Chondrocyte (in vitro differentiated cells): ENCODE data around the gene TET1. TPM values are rescaled to one million over a fixed set of nuclear protein-coding genes. Genes with fewer than 3 reads are reported as not detected.

Experiments
- DNase-seq: peaks from one replicate; pipeline ENCODE4 v3.0.0; 2021; ENCODE audit warnings: mixed read lengths, low spot score
- H3K27ac Mint-ChIP-seq: one replicate; pipeline ENCODE4 v1.8.0; 2021; ENCODE audit warnings: mild to moderate bottlenecking, moderate library complexity, mixed read lengths; ENCODE audit not compliant: unreplicated experiment
- H3K27me3 Mint-ChIP-seq: 2 replicates; pipeline ENCODE4 v1.8.0; 2021; ENCODE audit warnings: low read depth, mixed read lengths
- H3K36me3 Mint-ChIP-seq: 2 replicates; pipeline ENCODE4 v1.8.0; 2021; ENCODE audit warnings: low read depth, mixed read lengths
- H3K4me1 Mint-ChIP-seq: 2 replicates; pipeline ENCODE4 v1.8.0; 2021; ENCODE audit warnings: low read depth, mild to moderate bottlenecking, mixed read lengths
- H3K4me3 Mint-ChIP-seq: one replicate; pipeline ENCODE4 v1.8.0; 2021; ENCODE audit warnings: mild to moderate bottlenecking, moderate library complexity, mixed read lengths; ENCODE audit not compliant: unreplicated experiment
- H3K9me3 Mint-ChIP-seq: 2 replicates; pipeline ENCODE4 v1.8.0; 2021; ENCODE audit warnings: low read depth, mixed read lengths
- total RNA-seq: library from RNA; stranded (reverse); gene quantifications from 3 replicates; pipeline ENCODE4 v1.2.1, GENCODE V29; 2021
- TF ChIP-seq, protein P1 (sequence below): fragments of 200-600 bp; sonication (generic); IDR thresholded peaks from 2 replicates; pipeline ENCODE4 v1.5.0; 2021; ENCODE audit warnings: antibody characterized with exemption, mild to moderate bottlenecking, moderate library complexity

The TET1 gene
- total RNA-seq, 1 donor from 2014 or later = 9.7 TPM

DNA sequence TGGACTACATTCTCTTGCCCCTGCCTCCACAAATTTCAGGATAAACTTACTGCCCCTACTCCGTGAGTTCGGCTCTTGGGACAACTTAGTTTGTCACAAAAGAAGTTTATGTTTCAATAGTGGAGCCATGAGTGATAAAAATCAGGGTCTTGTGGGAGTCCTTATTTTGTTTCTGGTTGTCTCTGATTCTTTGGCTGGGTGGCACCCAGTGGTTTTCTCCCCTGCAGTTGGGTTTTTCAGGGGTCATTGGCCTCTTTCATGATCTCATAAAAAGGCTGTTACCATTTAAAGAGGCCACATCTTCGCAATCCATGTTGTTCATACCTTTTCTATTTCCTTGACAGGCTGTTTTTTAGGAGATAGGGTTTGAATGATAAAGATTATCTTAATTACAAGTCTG, 5.5 kb downstream of the TET1 start:
- TF ChIP-seq, protein P1, sequence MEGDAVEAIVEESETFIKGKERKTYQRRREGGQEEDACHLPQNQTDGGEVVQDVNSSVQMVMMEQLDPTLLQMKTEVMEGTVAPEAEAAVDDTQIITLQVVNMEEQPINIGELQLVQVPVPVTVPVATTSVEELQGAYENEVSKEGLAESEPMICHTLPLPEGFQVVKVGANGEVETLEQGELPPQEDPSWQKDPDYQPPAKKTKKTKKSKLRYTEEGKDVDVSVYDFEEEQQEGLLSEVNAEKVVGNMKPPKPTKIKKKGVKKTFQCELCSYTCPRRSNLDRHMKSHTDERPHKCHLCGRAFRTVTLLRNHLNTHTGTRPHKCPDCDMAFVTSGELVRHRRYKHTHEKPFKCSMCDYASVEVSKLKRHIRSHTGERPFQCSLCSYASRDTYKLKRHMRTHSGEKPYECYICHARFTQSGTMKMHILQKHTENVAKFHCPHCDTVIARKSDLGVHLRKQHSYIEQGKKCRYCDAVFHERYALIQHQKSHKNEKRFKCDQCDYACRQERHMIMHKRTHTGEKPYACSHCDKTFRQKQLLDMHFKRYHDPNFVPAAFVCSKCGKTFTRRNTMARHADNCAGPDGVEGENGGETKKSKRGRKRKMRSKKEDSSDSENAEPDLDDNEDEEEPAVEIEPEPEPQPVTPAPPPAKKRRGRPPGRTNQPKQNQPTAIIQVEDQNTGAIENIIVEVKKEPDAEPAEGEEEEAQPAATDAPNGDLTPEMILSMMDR = no peak
- Mint-ChIP-seq H3K27ac (no peak overlapping the region), H3K27me3 (no peaks in the 10 kb centered on the region), H3K4me3 (no peak overlapping the region), H3K4me1 (peaks cover 34% of the 10 kb centered on the region), H3K36me3 (no peaks in the 10 kb centered on the region), H3K9me3 (no peaks in the 10 kb centered on the region)
- DNase-seq = no peak

DNA sequence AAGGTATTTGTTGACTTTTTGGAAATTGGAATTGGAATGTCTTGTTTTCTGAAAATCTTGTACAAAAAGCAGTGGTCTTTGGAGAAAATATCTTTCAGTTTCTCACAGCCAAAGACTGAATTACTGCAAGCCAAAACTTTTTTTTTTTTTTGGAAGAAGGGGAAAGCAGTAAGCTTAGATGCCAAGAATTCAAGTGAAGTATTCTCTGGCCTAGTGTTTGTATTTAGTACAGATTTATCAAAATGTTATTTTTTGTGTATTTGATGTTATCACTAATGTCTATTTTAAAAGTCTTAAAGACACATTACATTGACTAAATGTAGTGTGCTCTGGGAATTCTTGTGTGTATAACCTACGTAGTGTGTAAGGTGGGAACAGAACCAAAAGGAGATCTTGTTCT, 6.2 kb downstream of the TET1 start:
- no peaks in the 10 kb centered on the region for H3K36me3 Mint-ChIP-seq
- no peaks in the 10 kb centered on the region for H3K27me3 Mint-ChIP-seq
- TF ChIP-seq, protein P1 = no peak
- peaks cover 30% of the 10 kb centered on the region for H3K4me1 Mint-ChIP-seq
- no peak for DNase-seq
- H3K9me3 Mint-ChIP-seq = no peaks in the 10 kb centered on the region
- H3K27ac Mint-ChIP-seq = no peak overlapping the region
- no peak overlapping the region for H3K4me3 Mint-ChIP-seq

DNA sequence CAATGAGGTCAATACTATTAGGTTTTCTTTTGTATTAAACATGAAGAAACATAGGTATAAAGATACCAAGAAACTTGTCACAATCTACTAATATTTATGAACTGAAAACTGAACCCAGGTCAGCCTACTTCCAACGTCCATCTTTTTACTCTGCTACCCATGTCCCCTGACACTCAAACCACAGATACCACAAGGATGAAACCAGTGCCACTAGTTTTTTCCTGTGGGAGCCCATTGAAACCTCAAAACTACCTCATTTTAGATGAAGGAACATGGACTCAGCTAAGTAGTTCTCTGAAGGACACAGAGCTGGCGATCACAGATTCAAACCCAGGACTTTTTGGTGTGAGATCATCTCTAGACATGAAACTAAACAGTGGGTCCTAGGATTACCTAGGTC, 6.8 kb downstream of the TET1 start:
- TF ChIP-seq, protein P1 = no peak
- Mint-ChIP-seq H3K9me3 (no peaks in the 10 kb centered on the region), H3K36me3 (no peaks in the 10 kb centered on the region), H3K27ac (no peak overlapping the region), H3K27me3 (no peaks in the 10 kb centered on the region), H3K4me1 (peaks cover 27% of the 10 kb centered on the region), H3K4me3 (no peak overlapping the region)
- DNase-seq = no peak

DNA sequence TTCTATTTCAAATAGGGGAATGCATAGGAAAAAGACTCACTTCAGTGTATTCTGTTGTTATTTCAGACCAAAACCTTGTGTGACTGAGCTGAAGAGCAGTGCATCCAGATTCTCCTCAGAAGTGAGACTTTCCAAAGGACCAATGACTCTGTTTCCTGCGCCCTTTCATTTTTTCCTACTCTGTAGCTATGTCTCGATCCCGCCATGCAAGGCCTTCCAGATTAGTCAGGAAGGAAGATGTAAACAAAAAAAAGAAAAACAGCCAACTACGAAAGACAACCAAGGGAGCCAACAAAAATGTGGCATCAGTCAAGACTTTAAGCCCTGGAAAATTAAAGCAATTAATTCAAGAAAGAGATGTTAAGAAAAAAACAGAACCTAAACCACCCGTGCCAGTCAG, 12.0 kb downstream of the TET1 start:
- Mint-ChIP-seq H3K27me3 (no peaks in the 10 kb centered on the region), H3K36me3 (peaks cover 8% of the 10 kb centered on the region), H3K4me1 (no peaks in the 10 kb centered on the region), H3K27ac (no peak overlapping the region), H3K9me3 (no peaks in the 10 kb centered on the region), H3K4me3 (no peak overlapping the region)
- no peak for DNase-seq
- TF ChIP-seq, protein P1 = no peak

DNA sequence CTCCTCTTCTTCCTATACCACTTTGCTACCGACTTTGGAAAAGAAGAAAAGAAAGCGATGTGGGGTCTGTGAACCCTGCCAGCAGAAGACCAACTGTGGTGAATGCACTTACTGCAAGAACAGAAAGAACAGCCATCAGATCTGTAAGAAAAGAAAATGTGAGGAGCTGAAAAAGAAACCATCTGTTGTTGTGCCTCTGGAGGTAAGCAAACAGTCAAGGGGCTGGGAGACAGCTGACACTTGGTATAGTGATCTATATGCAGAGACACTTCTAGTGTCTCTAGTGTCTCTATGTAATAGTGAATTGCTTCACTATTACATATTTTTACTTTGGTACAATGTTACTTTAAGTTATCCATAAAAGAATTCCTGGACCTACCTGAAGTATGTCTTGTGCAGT, 13.9 kb downstream of the TET1 start:
- H3K36me3 Mint-ChIP-seq = peaks cover 8% of the 10 kb centered on the region
- peaks cover under 1% of the 10 kb centered on the region for H3K4me1 Mint-ChIP-seq
- no peak for DNase-seq
- no peaks in the 10 kb centered on the region for H3K27me3 Mint-ChIP-seq
- H3K9me3 Mint-ChIP-seq = no peaks in the 10 kb centered on the region
- H3K4me3 Mint-ChIP-seq = no peak overlapping the region
- TF ChIP-seq, protein P1 = no peak
- no peak overlapping the region for H3K27ac Mint-ChIP-seq
